ENCODE measurements around the gene ZNF564.

GRCh38 chr19:12596927-12597548 is 45.8 kb upstream of the ZNF564 start:
- no peak for TF ChIP-seq POLR2A (IDR thresholded peaks at IDR 0.05)
- no peak for TF ChIP-seq CTCF (IDR thresholded peaks at IDR 0.05)

Data from body of pancreas (tissue), 4 donors.